WTC11 (cell line): ENCODE measurements around the gene CXCL14.

ENCODE experiments used
- CREB1 ChIP-seq: sonication (generic); formaldehyde crosslinking; IDR thresholded peaks from 2 replicates; pipeline ENCODE4 v1.8.0; 2023; ENCODE audit warnings: mild to moderate bottlenecking, missing genetic modification reagents
- E2F4 ChIP-seq: sonication (generic); formaldehyde crosslinking; IDR thresholded peaks from 2 replicates; pipeline ENCODE4 v1.8.1; 2022; ENCODE audit warnings: low read depth, mild to moderate bottlenecking, moderate library complexity, missing genetic modification reagents, borderline replicate concordance
- FOXP1 ChIP-seq: sonication (generic); formaldehyde crosslinking; IDR thresholded peaks from 2 replicates; pipeline ENCODE4 v1.8.0; 2022; ENCODE audit warnings: missing genetic modification reagents, mild to moderate bottlenecking, moderate library complexity, borderline replicate concordance
- GABPB1 ChIP-seq: sonication (generic); formaldehyde crosslinking; IDR thresholded peaks from 2 replicates; pipeline ENCODE4 v1.8.1; 2023; ENCODE audit warnings: mild to moderate bottlenecking, missing genetic modification reagents
- NR1H2 ChIP-seq: sonication (generic); formaldehyde crosslinking; IDR thresholded peaks from 2 replicates; pipeline ENCODE4 v1.9.0; 2021; ENCODE audit warnings: mild to moderate bottlenecking, moderate library complexity, missing genetic modification reagents
- NR3C1 ChIP-seq: sonication (generic); formaldehyde crosslinking; conservative IDR thresholded peaks from 2 replicates; pipeline ENCODE4 v1.8.1; 2023; ENCODE audit warnings: low read depth, mild to moderate bottlenecking, missing genetic modification reagents
- RELA ChIP-seq: sonication (generic); formaldehyde crosslinking; IDR thresholded peaks from 2 replicates; pipeline ENCODE4 v1.8.1; 2022; ENCODE audit warnings: missing genetic modification reagents, mild to moderate bottlenecking, borderline replicate concordance
- SP1 ChIP-seq: sonication (generic); formaldehyde crosslinking; conservative IDR thresholded peaks from 2 replicates; pipeline ENCODE4 v1.8.1; 2022; ENCODE audit warnings: missing genetic modification reagents
- TCF7 ChIP-seq: sonication (generic); formaldehyde crosslinking; IDR thresholded peaks from 2 replicates; pipeline ENCODE4 v1.8.0; 2022; ENCODE audit warnings: mild to moderate bottlenecking, low read depth, missing genetic modification reagents, moderate library complexity
- ZNF232 ChIP-seq: sonication (generic); formaldehyde crosslinking; IDR thresholded peaks from 2 replicates; pipeline ENCODE4 v1.8.0; 2022; ENCODE audit warnings: mild to moderate bottlenecking, missing genetic modification reagents
- TF ChIP-seq, protein P1 (sequence below): sonication (generic); formaldehyde crosslinking; conservative IDR thresholded peaks from 2 replicates; pipeline ENCODE4 v1.8.1; 2022; ENCODE audit warnings: mild to moderate bottlenecking, missing genetic modification reagents
- TF ChIP-seq, protein P2 (sequence below): sonication (generic); formaldehyde crosslinking; IDR thresholded peaks from 2 replicates; pipeline ENCODE4 v1.8.1; 2023; ENCODE audit warnings: mild to moderate bottlenecking, missing genetic modification reagents, moderate library complexity
- TF ChIP-seq, protein P3 (sequence below): fragments of 200-600 bp; IDR thresholded peaks from 2 replicates; pipeline ENCODE4 v1.8.0; 2022; ENCODE audit warnings: antibody characterized with exemption
- TF ChIP-seq, protein P4 (sequence below): sonication (generic); formaldehyde crosslinking; IDR thresholded peaks from 2 replicates; pipeline ENCODE4 v1.8.1; 2022; ENCODE audit warnings: mild to moderate bottlenecking, missing genetic modification reagents, moderate library complexity, borderline replicate concordance

DNA sequence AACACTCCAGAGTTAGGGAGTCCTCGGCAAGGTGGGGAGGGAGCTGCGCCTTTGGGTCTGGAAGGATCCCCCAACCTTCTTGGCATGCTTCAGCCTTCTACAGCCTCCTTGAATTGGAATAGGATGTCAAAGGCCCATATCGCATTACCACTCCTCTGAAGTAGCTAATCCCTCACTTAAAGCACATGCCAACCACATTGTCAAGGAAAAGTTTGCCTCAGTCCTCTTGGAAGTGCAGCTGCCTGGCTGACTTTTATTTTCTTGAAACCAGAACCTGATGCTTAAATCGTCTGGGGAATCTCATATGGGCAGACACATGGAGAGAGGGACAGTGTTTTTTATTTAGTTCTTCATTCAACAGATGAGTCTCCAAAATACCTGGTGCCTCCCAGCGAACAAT is 14.5 kb downstream of the CXCL14 start:
- no peak for TF ChIP-seq CREB1
- TF ChIP-seq, protein P1, sequence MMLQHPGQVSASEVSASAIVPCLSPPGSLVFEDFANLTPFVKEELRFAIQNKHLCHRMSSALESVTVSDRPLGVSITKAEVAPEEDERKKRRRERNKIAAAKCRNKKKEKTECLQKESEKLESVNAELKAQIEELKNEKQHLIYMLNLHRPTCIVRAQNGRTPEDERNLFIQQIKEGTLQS, result no peak
- TF ChIP-seq, protein P2, sequence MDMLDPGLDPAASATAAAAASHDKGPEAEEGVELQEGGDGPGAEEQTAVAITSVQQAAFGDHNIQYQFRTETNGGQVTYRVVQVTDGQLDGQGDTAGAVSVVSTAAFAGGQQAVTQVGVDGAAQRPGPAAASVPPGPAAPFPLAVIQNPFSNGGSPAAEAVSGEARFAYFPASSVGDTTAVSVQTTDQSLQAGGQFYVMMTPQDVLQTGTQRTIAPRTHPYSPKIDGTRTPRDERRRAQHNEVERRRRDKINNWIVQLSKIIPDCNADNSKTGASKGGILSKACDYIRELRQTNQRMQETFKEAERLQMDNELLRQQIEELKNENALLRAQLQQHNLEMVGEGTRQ (CRISPR knock-in tag), result no peak
- TF ChIP-seq, protein P3, sequence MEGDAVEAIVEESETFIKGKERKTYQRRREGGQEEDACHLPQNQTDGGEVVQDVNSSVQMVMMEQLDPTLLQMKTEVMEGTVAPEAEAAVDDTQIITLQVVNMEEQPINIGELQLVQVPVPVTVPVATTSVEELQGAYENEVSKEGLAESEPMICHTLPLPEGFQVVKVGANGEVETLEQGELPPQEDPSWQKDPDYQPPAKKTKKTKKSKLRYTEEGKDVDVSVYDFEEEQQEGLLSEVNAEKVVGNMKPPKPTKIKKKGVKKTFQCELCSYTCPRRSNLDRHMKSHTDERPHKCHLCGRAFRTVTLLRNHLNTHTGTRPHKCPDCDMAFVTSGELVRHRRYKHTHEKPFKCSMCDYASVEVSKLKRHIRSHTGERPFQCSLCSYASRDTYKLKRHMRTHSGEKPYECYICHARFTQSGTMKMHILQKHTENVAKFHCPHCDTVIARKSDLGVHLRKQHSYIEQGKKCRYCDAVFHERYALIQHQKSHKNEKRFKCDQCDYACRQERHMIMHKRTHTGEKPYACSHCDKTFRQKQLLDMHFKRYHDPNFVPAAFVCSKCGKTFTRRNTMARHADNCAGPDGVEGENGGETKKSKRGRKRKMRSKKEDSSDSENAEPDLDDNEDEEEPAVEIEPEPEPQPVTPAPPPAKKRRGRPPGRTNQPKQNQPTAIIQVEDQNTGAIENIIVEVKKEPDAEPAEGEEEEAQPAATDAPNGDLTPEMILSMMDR, result no peak
- no peak for TF ChIP-seq E2F4 (CRISPR knock-in tag)
- TF ChIP-seq ZNF232 (CRISPR knock-in tag), result no peak
- TF ChIP-seq FOXP1 (CRISPR knock-in tag), result no peak
- TF ChIP-seq NR3C1, result no peak
- no peak for TF ChIP-seq NR1H2
- TF ChIP-seq RELA, result no peak
- TF ChIP-seq, protein P4, sequence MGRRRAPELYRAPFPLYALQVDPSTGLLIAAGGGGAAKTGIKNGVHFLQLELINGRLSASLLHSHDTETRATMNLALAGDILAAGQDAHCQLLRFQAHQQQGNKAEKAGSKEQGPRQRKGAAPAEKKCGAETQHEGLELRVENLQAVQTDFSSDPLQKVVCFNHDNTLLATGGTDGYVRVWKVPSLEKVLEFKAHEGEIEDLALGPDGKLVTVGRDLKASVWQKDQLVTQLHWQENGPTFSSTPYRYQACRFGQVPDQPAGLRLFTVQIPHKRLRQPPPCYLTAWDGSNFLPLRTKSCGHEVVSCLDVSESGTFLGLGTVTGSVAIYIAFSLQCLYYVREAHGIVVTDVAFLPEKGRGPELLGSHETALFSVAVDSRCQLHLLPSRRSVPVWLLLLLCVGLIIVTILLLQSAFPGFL (CRISPR knock-in tag), result no peak
- TF ChIP-seq GABPB1 (CRISPR knock-in tag), result no peak
- no peak for TF ChIP-seq SP1
- TF ChIP-seq TCF7 (CRISPR knock-in tag), result no peak
